Stimulated activated CD8-positive, alpha-beta memory T cell treated with anti-CD3 and anti-CD28 coated beads, Interleukin-7, amount 100 ng/mL, for 48 hours (primary cell): ENCODE results near the gene CNOT8.

ENCODE experiments used
- DNase-seq, 2 donors: peaks; one replicate each; pipeline ENCODE4 v3.0.0-alpha.2; 2020; ENCODE audit warnings: low read depth in 1 of 2; ENCODE audit errors: extremely low read depth in 1 of 2

Gene CNOT8

GRCh38 chr5:154916874-154917273 is 58.4 kb downstream of the CNOT8 start:
- DNase-seq = no peak

GRCh38 chr5:154917757-154918156 is 59.3 kb downstream of the CNOT8 start:
- DNase-seq = no peak

- no peak for DNase-seq
Measured at GRCh38 chr5:154923441-154924430, 65.3 kb downstream of the CNOT8 start.
